Lower leg skin (tissue), 3 donors: ENCODE measurements around the gene LSMEM2.

Source experiments
- CTCF ChIP-seq, 3 donors: fragments of 450-650 bp; IDR thresholded peaks; one replicate each; pipeline ENCODE4 v1.5.1; 2016; ENCODE audit warnings: antibody characterized with exemption in 3 of 3, mild to moderate bottlenecking in 3 of 3, moderate library complexity in 2 of 3
- POLR2A ChIP-seq, 2 donors: fragments of 450-650 bp; IDR thresholded peaks; one replicate each; pipeline ENCODE4 v1.6.1; 2016 to 2017; ENCODE audit warnings: antibody characterized with exemption in 2 of 2, mild to moderate bottlenecking in 1 of 2, moderate library complexity in 1 of 2

DNA sequence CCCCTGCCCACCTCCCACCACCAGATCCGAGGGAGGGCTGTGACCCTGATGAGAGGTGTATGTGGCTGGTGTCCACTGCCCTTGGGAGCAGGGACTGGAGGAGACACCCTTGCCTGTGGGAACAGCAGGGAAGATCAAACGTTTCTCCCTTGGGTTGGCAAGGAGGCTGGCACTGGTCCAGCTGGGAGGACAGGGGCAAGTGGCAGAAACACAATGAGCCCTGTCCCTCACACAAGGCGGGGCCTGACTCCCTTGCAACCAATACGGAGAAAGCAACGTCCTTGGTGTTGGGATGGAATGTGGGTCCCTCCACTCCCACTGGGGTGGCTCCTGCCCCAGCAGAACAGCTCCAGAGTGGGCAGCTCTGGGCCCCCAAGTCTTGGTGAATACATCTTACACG lies 38.4 kb downstream of the LSMEM2 start:
- TF ChIP-seq CTCF (IDR thresholded peaks at IDR 0.05) (no peak), POLR2A (IDR thresholded peaks at IDR 0.05) (no peak)
